HepG2 (cell line): ENCODE data around the gene NCOA7. TPM values are rescaled to one million over a fixed set of nuclear protein-coding genes. Genes with fewer than 3 reads are reported as not detected.

Experiments
- CAMTA2 ChIP-seq: sonication (generic); formaldehyde crosslinking; IDR thresholded peaks from 2 replicates; pipeline ENCODE4 v1.4.0; 2020; ENCODE audit warnings: mild to moderate bottlenecking, missing genetic modification reagents, borderline replicate concordance
- CBX1 ChIP-seq: IDR thresholded peaks from one replicate; pipeline ENCODE4 v1.6.1; 2016; ENCODE audit warnings: antibody characterized with exemption, low read depth
- ETV5 ChIP-seq: IDR thresholded peaks from 2 replicates; pipeline ENCODE4 v1.6.1; 2018; ENCODE audit warnings: missing biosample characterization, missing genetic modification reagents, inconsistent platforms, borderline replicate concordance
- FOXA3 ChIP-seq: IDR thresholded peaks from 2 replicates; pipeline ENCODE4 v1.6.1; 2016; ENCODE audit warnings: missing genetic modification reagents, missing compliant biosample characterization
- IRF1 ChIP-seq: sonication (generic); formaldehyde crosslinking; IDR thresholded peaks from 2 replicates; pipeline ENCODE4 v1.4.0; 2020; ENCODE audit warnings: low read depth, mild to moderate bottlenecking, missing genetic modification reagents
- KAT8 ChIP-seq: IDR thresholded peaks from 2 replicates; pipeline ENCODE4 v1.6.1; 2016; ENCODE audit warnings: missing genetic modification reagents, missing compliant biosample characterization
- KDM1A ChIP-seq: IDR thresholded peaks from 2 replicates; pipeline ENCODE4 v1.6.1; 2016; ENCODE audit warnings: missing compliant biosample characterization
- KLF12 ChIP-seq: sonication (generic); formaldehyde crosslinking; IDR thresholded peaks from 2 replicates; pipeline ENCODE4 v1.4.0; 2020; ENCODE audit warnings: missing genetic modification reagents, borderline replicate concordance
- NFE2L2 ChIP-seq: fragments of 150-350 bp; IDR thresholded peaks from 2 replicates; pipeline ENCODE4 v1.6.1; 2014; ENCODE audit warnings: low read length
- RAD21 ChIP-seq: fragments of 450-650 bp; formaldehyde crosslinking; IDR thresholded peaks from 2 replicates; pipeline ENCODE4 v1.5.0; 2020; ENCODE audit warnings: mild to moderate bottlenecking
- REPIN1 ChIP-seq: sonication (generic); formaldehyde crosslinking; IDR thresholded peaks from 2 replicates; pipeline ENCODE4 v1.8.0; 2022; ENCODE audit warnings: missing genetic modification reagents, low read depth, mild to moderate bottlenecking, borderline replicate concordance
- SMYD3 ChIP-seq: sonication (generic); formaldehyde crosslinking; IDR thresholded peaks from 2 replicates; pipeline ENCODE4 v1.8.1; 2023; ENCODE audit warnings: mild to moderate bottlenecking, missing genetic modification reagents
- SYNCRIP ChIP-seq: fragments of 200-400 bp; formaldehyde crosslinking; IDR thresholded peaks from 2 replicates; pipeline ENCODE4 v1.6.1; 2018; ENCODE audit warnings: mild to moderate bottlenecking, low read depth, low read length; ENCODE audit not compliant: insufficient read depth
- TRIM24 ChIP-seq: sonication (generic); formaldehyde crosslinking; IDR thresholded peaks from 2 replicates; pipeline ENCODE4 v1.8.0; 2022; ENCODE audit warnings: mild to moderate bottlenecking, missing genetic modification reagents
- ZBTB3 ChIP-seq: sonication (generic); formaldehyde crosslinking; IDR thresholded peaks from 2 replicates; pipeline ENCODE4 v1.4.0; 2020; ENCODE audit warnings: low read depth, mild to moderate bottlenecking, moderate library complexity, missing genetic modification reagents, borderline replicate concordance
- ZBTB42 ChIP-seq: sonication (generic); formaldehyde crosslinking; IDR thresholded peaks from 2 replicates; pipeline ENCODE4 v1.5.0; 2020; ENCODE audit warnings: mild to moderate bottlenecking, missing genetic modification reagents
- ZNF256 ChIP-seq: sonication (generic); formaldehyde crosslinking; conservative IDR thresholded peaks from 2 replicates; pipeline ENCODE4 v1.4.0; 2020; ENCODE audit warnings: missing genetic modification reagents
- ZNF292 ChIP-seq: sonication (generic); formaldehyde crosslinking; IDR thresholded peaks from 2 replicates; pipeline ENCODE4 v1.8.1; 2022; ENCODE audit warnings: mild to moderate bottlenecking, low read depth, missing genetic modification reagents, borderline replicate concordance
- ZNF563 ChIP-seq: sonication (generic); formaldehyde crosslinking; IDR thresholded peaks from 2 replicates; pipeline ENCODE4 v1.8.0; 2022; ENCODE audit warnings: mild to moderate bottlenecking, moderate library complexity, missing genetic modification reagents
- ZNF674 ChIP-seq: sonication (generic); formaldehyde crosslinking; IDR thresholded peaks from 2 replicates; pipeline ENCODE4 v1.5.0; 2020; ENCODE audit warnings: low read depth, mild to moderate bottlenecking, missing genetic modification reagents
- ZNF772 ChIP-seq: sonication (generic); formaldehyde crosslinking; IDR thresholded peaks from 2 replicates; pipeline ENCODE4 v1.5.0; 2020; ENCODE audit warnings: mild to moderate bottlenecking, missing genetic modification reagents
- ZNF83 ChIP-seq: sonication (generic); formaldehyde crosslinking; IDR thresholded peaks from 2 replicates; pipeline ENCODE4 v1.4.0; 2020; ENCODE audit warnings: missing genetic modification reagents, mild to moderate bottlenecking, borderline replicate concordance
- ZSCAN25 ChIP-seq: sonication (generic); formaldehyde crosslinking; IDR thresholded peaks from 2 replicates; pipeline ENCODE4 v1.8.0; 2022; ENCODE audit warnings: mild to moderate bottlenecking, missing genetic modification reagents
- polyA plus RNA-seq, 8 experiments: library from polyadenylated mRNA; depleted of rRNA in 3 of 8; stranded (reverse) in 7 of 8; unstranded in 1 of 8; fragments of >200 nt; fragmentation: Illumina TruSeq in 4 of 8; extraction: Trizol in 4 of 8; gene quantifications; 2 replicates each; pipeline versions ENCODE4 v1.2.1 to v1.2.3, GENCODE V29; 2011 to 2016; ENCODE audit warnings: low read depth in 4 of 8, missing spikeins in 1 of 8, mixed read lengths in 1 of 8; ENCODE audit not compliant: insufficient read depth in 1 of 8
- total RNA-seq, 5 experiments: library from RNA; depleted of rRNA; stranded (reverse); fragments of >200 nt; fragmentation: Illumina TruSeq; extraction: Trizol; gene quantifications; 2 replicates each; pipeline ENCODE4 v1.2.3, GENCODE V29; 2016; ENCODE audit warnings: low read depth in 1 of 5
- TF ChIP-seq, protein P1 (sequence below): sonication (generic); formaldehyde crosslinking; IDR thresholded peaks from 2 replicates; pipeline ENCODE4 v1.5.1; 2020; ENCODE audit warnings: missing genetic modification reagents, mild to moderate bottlenecking, borderline replicate concordance
- TF ChIP-seq, protein P2 (sequence below): sonication (generic); formaldehyde crosslinking; IDR thresholded peaks from 2 replicates; pipeline ENCODE4 v1.8.1; 2023; ENCODE audit warnings: mild to moderate bottlenecking, missing genetic modification reagents, borderline replicate concordance
- TF ChIP-seq, protein P3 (sequence below): sonication (generic); formaldehyde crosslinking; IDR thresholded peaks from 2 replicates; pipeline ENCODE4 v1.4.0; 2020; ENCODE audit warnings: missing genetic modification reagents

Gene NCOA7
- total and polyA plus RNA-seq, 2 of the 13 experiments (the other 11 are each of a cell fraction or from before 2014, with no cell fraction given), result 13.6 to 20.8 TPM

- TF ChIP-seq, protein P1, sequence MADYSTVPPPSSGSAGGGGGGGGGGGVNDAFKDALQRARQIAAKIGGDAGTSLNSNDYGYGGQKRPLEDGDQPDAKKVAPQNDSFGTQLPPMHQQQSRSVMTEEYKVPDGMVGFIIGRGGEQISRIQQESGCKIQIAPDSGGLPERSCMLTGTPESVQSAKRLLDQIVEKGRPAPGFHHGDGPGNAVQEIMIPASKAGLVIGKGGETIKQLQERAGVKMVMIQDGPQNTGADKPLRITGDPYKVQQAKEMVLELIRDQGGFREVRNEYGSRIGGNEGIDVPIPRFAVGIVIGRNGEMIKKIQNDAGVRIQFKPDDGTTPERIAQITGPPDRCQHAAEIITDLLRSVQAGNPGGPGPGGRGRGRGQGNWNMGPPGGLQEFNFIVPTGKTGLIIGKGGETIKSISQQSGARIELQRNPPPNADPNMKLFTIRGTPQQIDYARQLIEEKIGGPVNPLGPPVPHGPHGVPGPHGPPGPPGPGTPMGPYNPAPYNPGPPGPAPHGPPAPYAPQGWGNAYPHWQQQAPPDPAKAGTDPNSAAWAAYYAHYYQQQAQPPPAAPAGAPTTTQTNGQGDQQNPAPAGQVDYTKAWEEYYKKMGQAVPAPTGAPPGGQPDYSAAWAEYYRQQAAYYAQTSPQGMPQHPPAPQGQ, result no peak
- TF ChIP-seq ZBTB42 (CRISPR knock-in tag) (no peak), SMYD3 (peak; percentile 52; the same call in 1 of the 2 replicates), ZNF256 (CRISPR knock-in tag) (no peak), NFE2L2 (no peak), CBX1 (no peak), ZNF674 (no peak), ZBTB3 (CRISPR knock-in tag) (no peak), CAMTA2 (CRISPR knock-in tag) (no peak), TRIM24 (CRISPR knock-in tag) (no peak), ZNF563 (no peak), ZNF83 (CRISPR knock-in tag) (no peak), ZNF292 (CRISPR knock-in tag) (peak; percentile 75; the same call in 1 of the 2 replicates), ZNF772 (0 out of 2 replicates have a peak, but pooled peaks have one; percentile 47), SYNCRIP (no peak), FOXA3 (CRISPR knock-in tag) (peak; percentile 66), KDM1A (CRISPR knock-in tag) (no peak), RAD21 (CRISPR knock-in tag) (no peak; the same call in 1 of the 2 replicates), REPIN1 (peak; percentile 60; the same call in 1 of the 2 replicates), KAT8 (CRISPR knock-in tag) (peak; percentile 63), KLF12 (CRISPR knock-in tag) (no peak), ETV5 (CRISPR knock-in tag) (peak; percentile 76; the same call in 1 of the 2 replicates), ZSCAN25 (CRISPR knock-in tag) (no peak), IRF1 (CRISPR knock-in tag) (no peak)
- TF ChIP-seq, protein P2, sequence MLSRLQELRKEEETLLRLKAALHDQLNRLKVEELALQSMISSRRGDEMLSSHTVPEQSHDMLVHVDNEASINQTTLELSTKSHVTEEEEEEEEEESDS, result no peak; the same call in 1 of the 2 replicates
- TF ChIP-seq, protein P3, sequence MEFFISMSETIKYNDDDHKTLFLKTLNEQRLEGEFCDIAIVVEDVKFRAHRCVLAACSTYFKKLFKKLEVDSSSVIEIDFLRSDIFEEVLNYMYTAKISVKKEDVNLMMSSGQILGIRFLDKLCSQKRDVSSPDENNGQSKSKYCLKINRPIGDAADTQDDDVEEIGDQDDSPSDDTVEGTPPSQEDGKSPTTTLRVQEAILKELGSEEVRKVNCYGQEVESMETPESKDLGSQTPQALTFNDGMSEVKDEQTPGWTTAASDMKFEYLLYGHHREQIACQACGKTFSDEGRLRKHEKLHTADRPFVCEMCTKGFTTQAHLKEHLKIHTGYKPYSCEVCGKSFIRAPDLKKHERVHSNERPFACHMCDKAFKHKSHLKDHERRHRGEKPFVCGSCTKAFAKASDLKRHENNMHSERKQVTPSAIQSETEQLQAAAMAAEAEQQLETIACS, result no peak
Measured at GRCh38 chr6:125918681-125919566, 128.2 kb downstream of the NCOA7 start (continued).
